HepG2 (cell line): ENCODE measurements around the gene PSMD4. TPM values are rescaled to one million over a fixed set of nuclear protein-coding genes. Genes with fewer than 3 reads are reported as not detected.

ENCODE experiments used
- ARNTL ChIP-seq: sonication (generic); formaldehyde crosslinking; IDR thresholded peaks from 2 replicates; pipeline ENCODE4 v1.4.0; 2020; ENCODE audit warnings: mild to moderate bottlenecking, missing genetic modification reagents
- ATF7 ChIP-seq, 2 experiments: fragments of 450-650 bp in 1 of 2; sonication (generic) in 1 of 2; formaldehyde crosslinking in 1 of 2; IDR thresholded peaks; 2 replicates each; pipeline versions ENCODE4 v1.4.0 to v1.6.1; 2016 to 2020; ENCODE audit warnings: antibody characterized with exemption in 1 of 2, mild to moderate bottlenecking in 1 of 2, missing genetic modification reagents in 1 of 2
- REL ChIP-seq: sonication (generic); formaldehyde crosslinking; conservative IDR thresholded peaks from 2 replicates; pipeline ENCODE4 v1.8.0; 2022; ENCODE audit warnings: mild to moderate bottlenecking, missing genetic modification reagents, moderate library complexity
- SIN3B ChIP-seq: fragments of 150-350 bp; IDR thresholded peaks from 2 replicates; pipeline ENCODE4 v1.6.1; 2014; ENCODE audit warnings: low read length
- SPEN ChIP-seq: sonication (generic); formaldehyde crosslinking; IDR thresholded peaks from 2 replicates; pipeline ENCODE4 v1.5.1; 2020; ENCODE audit warnings: low read depth, mild to moderate bottlenecking, missing genetic modification reagents
- ZFP91 ChIP-seq: sonication (generic); formaldehyde crosslinking; IDR thresholded peaks from 2 replicates; pipeline ENCODE4 v1.9.0; 2022; ENCODE audit warnings: missing genetic modification reagents, mild to moderate bottlenecking, borderline replicate concordance
- ZNF276 ChIP-seq: sonication (generic); formaldehyde crosslinking; IDR thresholded peaks from 2 replicates; pipeline ENCODE4 v1.4.0; 2020; ENCODE audit warnings: mild to moderate bottlenecking, low read depth, missing genetic modification reagents
- ZNF451 ChIP-seq: sonication (generic); formaldehyde crosslinking; IDR thresholded peaks from 2 replicates; pipeline ENCODE4 v1.5.0; 2020; ENCODE audit warnings: mild to moderate bottlenecking, missing genetic modification reagents
- ZNF605 ChIP-seq: sonication (generic); formaldehyde crosslinking; IDR thresholded peaks from 2 replicates; pipeline ENCODE4 v1.8.0; 2022; ENCODE audit warnings: mild to moderate bottlenecking, missing genetic modification reagents
- polyA plus RNA-seq, 8 experiments: library from polyadenylated mRNA; depleted of rRNA in 3 of 8; stranded (reverse) in 7 of 8; unstranded in 1 of 8; fragments of >200 nt; fragmentation: Illumina TruSeq in 4 of 8; extraction: Trizol in 4 of 8; gene quantifications; 2 replicates each; pipeline versions ENCODE4 v1.2.1 to v1.2.3, GENCODE V29; 2011 to 2016; ENCODE audit warnings: low read depth in 4 of 8, missing spikeins in 1 of 8, mixed read lengths in 1 of 8; ENCODE audit not compliant: insufficient read depth in 1 of 8
- total RNA-seq, 5 experiments: library from RNA; depleted of rRNA; stranded (reverse); fragments of >200 nt; fragmentation: Illumina TruSeq; extraction: Trizol; gene quantifications; 2 replicates each; pipeline ENCODE4 v1.2.3, GENCODE V29; 2016; ENCODE audit warnings: low read depth in 1 of 5
- TF ChIP-seq, protein P1 (sequence below): fragments of 450-650 bp; IDR thresholded peaks from 2 replicates; pipeline ENCODE4 v1.6.1; 2017; ENCODE audit warnings: mild to moderate bottlenecking
- TF ChIP-seq, protein P2 (sequence below): sonication (generic); formaldehyde crosslinking; IDR thresholded peaks from 2 replicates; pipeline ENCODE4; 2020; ENCODE audit warnings: missing genetic modification reagents, mild to moderate bottlenecking, borderline replicate concordance
- TF ChIP-seq, protein P3 (sequence below): sonication (generic); formaldehyde crosslinking; IDR thresholded peaks from 2 replicates; pipeline ENCODE4 v1.5.0; 2020; ENCODE audit warnings: mild to moderate bottlenecking, missing genetic modification reagents, borderline replicate concordance

The PSMD4 gene
- total and polyA plus RNA-seq, 2 of the 13 experiments (the other 11 are each of a cell fraction or from before 2014, with no cell fraction given) = 194 to 243 TPM

GRCh38 chr1:151254217-151255213 is at the start of gene PSMD4 (continued):
- TF ChIP-seq, protein P1, sequence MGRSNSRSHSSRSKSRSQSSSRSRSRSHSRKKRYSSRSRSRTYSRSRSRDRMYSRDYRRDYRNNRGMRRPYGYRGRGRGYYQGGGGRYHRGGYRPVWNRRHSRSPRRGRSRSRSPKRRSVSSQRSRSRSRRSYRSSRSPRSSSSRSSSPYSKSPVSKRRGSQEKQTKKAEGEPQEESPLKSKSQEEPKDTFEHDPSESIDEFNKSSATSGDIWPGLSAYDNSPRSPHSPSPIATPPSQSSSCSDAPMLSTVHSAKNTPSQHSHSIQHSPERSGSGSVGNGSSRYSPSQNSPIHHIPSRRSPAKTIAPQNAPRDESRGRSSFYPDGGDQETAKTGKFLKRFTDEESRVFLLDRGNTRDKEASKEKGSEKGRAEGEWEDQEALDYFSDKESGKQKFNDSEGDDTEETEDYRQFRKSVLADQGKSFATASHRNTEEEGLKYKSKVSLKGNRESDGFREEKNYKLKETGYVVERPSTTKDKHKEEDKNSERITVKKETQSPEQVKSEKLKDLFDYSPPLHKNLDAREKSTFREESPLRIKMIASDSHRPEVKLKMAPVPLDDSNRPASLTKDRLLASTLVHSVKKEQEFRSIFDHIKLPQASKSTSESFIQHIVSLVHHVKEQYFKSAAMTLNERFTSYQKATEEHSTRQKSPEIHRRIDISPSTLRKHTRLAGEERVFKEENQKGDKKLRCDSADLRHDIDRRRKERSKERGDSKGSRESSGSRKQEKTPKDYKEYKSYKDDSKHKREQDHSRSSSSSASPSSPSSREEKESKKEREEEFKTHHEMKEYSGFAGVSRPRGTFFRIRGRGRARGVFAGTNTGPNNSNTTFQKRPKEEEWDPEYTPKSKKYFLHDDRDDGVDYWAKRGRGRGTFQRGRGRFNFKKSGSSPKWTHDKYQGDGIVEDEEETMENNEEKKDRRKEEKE = no peak
- TF ChIP-seq ZNF605 = no peak; the same call in 1 of the 2 replicates
- TF ChIP-seq, protein P2, sequence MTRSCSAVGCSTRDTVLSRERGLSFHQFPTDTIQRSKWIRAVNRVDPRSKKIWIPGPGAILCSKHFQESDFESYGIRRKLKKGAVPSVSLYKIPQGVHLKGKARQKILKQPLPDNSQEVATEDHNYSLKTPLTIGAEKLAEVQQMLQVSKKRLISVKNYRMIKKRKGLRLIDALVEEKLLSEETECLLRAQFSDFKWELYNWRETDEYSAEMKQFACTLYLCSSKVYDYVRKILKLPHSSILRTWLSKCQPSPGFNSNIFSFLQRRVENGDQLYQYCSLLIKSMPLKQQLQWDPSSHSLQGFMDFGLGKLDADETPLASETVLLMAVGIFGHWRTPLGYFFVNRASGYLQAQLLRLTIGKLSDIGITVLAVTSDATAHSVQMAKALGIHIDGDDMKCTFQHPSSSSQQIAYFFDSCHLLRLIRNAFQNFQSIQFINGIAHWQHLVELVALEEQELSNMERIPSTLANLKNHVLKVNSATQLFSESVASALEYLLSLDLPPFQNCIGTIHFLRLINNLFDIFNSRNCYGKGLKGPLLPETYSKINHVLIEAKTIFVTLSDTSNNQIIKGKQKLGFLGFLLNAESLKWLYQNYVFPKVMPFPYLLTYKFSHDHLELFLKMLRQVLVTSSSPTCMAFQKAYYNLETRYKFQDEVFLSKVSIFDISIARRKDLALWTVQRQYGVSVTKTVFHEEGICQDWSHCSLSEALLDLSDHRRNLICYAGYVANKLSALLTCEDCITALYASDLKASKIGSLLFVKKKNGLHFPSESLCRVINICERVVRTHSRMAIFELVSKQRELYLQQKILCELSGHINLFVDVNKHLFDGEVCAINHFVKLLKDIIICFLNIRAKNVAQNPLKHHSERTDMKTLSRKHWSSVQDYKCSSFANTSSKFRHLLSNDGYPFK (CRISPR knock-in tag) = peak; percentile 98
- no peak for TF ChIP-seq ZNF451
- peak; percentile 59; the same call in 1 of the 2 replicates for TF ChIP-seq SPEN (CRISPR knock-in tag)
- peak; percentile 77; the same call in 1 of the 2 replicates for TF ChIP-seq SIN3B
- TF ChIP-seq ZFP91 (CRISPR knock-in tag) = peak; percentile 76; the same call in 1 of the 2 replicates
- TF ChIP-seq ZNF276 (CRISPR knock-in tag) = no peak
- TF ChIP-seq, protein P3, sequence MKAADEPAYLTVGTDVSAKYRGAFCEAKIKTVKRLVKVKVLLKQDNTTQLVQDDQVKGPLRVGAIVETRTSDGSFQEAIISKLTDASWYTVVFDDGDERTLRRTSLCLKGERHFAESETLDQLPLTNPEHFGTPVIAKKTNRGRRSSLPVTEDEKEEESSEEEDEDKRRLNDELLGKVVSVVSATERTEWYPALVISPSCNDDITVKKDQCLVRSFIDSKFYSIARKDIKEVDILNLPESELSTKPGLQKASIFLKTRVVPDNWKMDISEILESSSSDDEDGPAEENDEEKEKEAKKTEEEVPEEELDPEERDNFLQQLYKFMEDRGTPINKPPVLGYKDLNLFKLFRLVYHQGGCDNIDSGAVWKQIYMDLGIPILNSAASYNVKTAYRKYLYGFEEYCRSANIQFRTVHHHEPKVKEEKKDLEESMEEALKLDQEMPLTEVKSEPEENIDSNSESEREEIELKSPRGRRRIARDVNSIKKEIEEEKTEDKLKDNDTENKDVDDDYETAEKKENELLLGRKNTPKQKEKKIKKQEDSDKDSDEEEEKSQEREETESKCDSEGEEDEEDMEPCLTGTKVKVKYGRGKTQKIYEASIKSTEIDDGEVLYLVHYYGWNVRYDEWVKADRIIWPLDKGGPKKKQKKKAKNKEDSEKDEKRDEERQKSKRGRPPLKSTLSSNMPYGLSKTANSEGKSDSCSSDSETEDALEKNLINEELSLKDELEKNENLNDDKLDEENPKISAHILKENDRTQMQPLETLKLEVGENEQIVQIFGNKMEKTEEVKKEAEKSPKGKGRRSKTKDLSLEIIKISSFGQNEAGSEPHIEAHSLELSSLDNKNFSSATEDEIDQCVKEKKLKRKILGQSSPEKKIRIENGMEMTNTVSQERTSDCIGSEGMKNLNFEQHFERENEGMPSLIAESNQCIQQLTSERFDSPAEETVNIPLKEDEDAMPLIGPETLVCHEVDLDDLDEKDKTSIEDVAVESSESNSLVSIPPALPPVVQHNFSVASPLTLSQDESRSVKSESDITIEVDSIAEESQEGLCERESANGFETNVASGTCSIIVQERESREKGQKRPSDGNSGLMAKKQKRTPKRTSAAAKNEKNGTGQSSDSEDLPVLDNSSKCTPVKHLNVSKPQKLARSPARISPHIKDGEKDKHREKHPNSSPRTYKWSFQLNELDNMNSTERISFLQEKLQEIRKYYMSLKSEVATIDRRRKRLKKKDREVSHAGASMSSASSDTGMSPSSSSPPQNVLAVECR = peak; percentile 84
- no peak for TF ChIP-seq ARNTL (CRISPR knock-in tag)
- peak; percentile 67; the same call in 1 of the 2 replicates for TF ChIP-seq REL (CRISPR knock-in tag)
- no peak for TF ChIP-seq ATF7 (IDR thresholded peaks at IDR 0.05)
- TF ChIP-seq ATF7 (CRISPR knock-in tag; IDR thresholded peaks at IDR 0.05) = no peak
